Brain microvascular endothelial cell (primary cell): Measurements from ENCODE around the gene KRT7.

Experiments
- DNase-seq: peaks from one replicate; pipeline ENCODE4 v3.0.0-alpha.2; 2020
- H3K27ac ChIP-seq: fragments of 250-450 bp; sonication (Bioruptor Pico); 2 replicates; pipeline ENCODE4 v1.5.1; 2020; ENCODE audit warnings: mild to moderate bottlenecking, moderate library complexity
- H3K27me3 ChIP-seq: fragments of 250-450 bp; sonication (Bioruptor Pico); replicated peaks from 2 replicates; pipeline ENCODE4 v1.5.1; 2020; ENCODE audit warnings: mild to moderate bottlenecking
- H3K36me3 ChIP-seq: fragments of 250-450 bp; sonication (Bioruptor Pico); replicated peaks from 2 replicates; pipeline ENCODE4 v1.5.1; 2020; ENCODE audit warnings: mild to moderate bottlenecking
- H3K4me3 ChIP-seq: 2 replicates; pipeline ENCODE4 v1.5.1; 2011; ENCODE audit warnings: low read depth, mild to moderate bottlenecking, control low read depth, low read length, moderate library complexity
- CTCF ChIP-seq: IDR thresholded peaks from 2 replicates; pipeline ENCODE4 v1.5.1; 2011; ENCODE audit warnings: low read depth, mild to moderate bottlenecking, moderate library complexity, low read length, control low read depth, inconsistent platforms; ENCODE audit errors: missing control alignments
- in situ Hi-C: cut with HindIII; loops from 2 replicates; pipeline ENCODE4 v1.10.0; 2017; ENCODE audit warnings: low sequenced_read_pairs, low pct_ligation_motif_present

The KRT7 gene

GRCh38 chr12:52197371-52198231 lies 35.4 kb upstream of the KRT7 start:
- Histone ChIP-seq H3K36me3 (no peaks in the 10 kb centered on the region), H3K27me3 (no peaks in the 10 kb centered on the region), H3K4me3 (no peak overlapping the region), H3K27ac (no peak overlapping the region)
- no peak for TF ChIP-seq CTCF
- in situ Hi-C loops: no loop called here
- DNase-seq: no peak

- Histone ChIP-seq H3K27ac (no peak overlapping the region), H3K4me3 (no peak overlapping the region), H3K27me3 (no peaks in the 10 kb centered on the region), H3K36me3 (no peaks in the 10 kb centered on the region)
- no peak for DNase-seq
- TF ChIP-seq CTCF: no peak
- in situ Hi-C loops: no loop called here
Measured at GRCh38 chr12:52198454-52199215, 34.4 kb upstream of the KRT7 start.

GRCh38 chr12:52199294-52199919 lies 33.6 kb upstream of the KRT7 start:
- DNase-seq: no peak
- no peak overlapping the region for H3K4me3 ChIP-seq
- H3K27ac ChIP-seq: no peak overlapping the region
- H3K27me3 ChIP-seq: no peaks in the 10 kb centered on the region
- TF ChIP-seq CTCF: no peak
- no peaks in the 10 kb centered on the region for H3K36me3 ChIP-seq
- in situ Hi-C loops: no loop called here

GRCh38 chr12:52200086-52200780 lies 32.8 kb upstream of the KRT7 start:
- DNase-seq: no peak
- no peak for TF ChIP-seq CTCF
- Histone ChIP-seq H3K4me3 (no peak overlapping the region), H3K36me3 (no peaks in the 10 kb centered on the region), H3K27ac (no peak overlapping the region), H3K27me3 (no peaks in the 10 kb centered on the region)
- in situ Hi-C loops: no loop called here

GRCh38 chr12:52200781-52201450 lies 32.1 kb upstream of the KRT7 start:
- H3K27me3 ChIP-seq: no peaks in the 10 kb centered on the region
- DNase-seq: no peak
- H3K4me3 ChIP-seq: no peak overlapping the region
- H3K36me3 ChIP-seq: no peaks in the 10 kb centered on the region
- H3K27ac ChIP-seq: no peak overlapping the region
- TF ChIP-seq CTCF: no peak
- in situ Hi-C loops: no loop called here
